MM.1S (cell line): ENCODE data around the gene TSPAN15.

ENCODE experiments used
- DNase-seq: peaks from one replicate; pipeline ENCODE4 v3.0.0-alpha.2; 2015
- H2AFZ ChIP-seq: fragments of 300-600 bp; sonication (generic); 2 replicates; pipeline ENCODE4 v1.6.0; 2016; ENCODE audit warnings: antibody characterized with exemption, low read length
- H3F3A ChIP-seq: fragments of 300-600 bp; sonication (generic); 2 replicates; pipeline ENCODE4 v1.6.1; 2016; ENCODE audit warnings: mild to moderate bottlenecking, antibody characterized with exemption, low read length, moderate library complexity, mixed read lengths; ENCODE audit not compliant: insufficient read depth
- H3K27ac ChIP-seq: fragments of 300-600 bp; sonication (generic); 2 replicates; pipeline ENCODE4 v1.5.1; 2016; ENCODE audit warnings: mild to moderate bottlenecking, low read length
- H3K27me3 ChIP-seq: fragments of 300-600 bp; sonication (generic); replicated peaks from 2 replicates; pipeline ENCODE4 v1.6.0; 2016; ENCODE audit warnings: low read length; ENCODE audit not compliant: insufficient read depth
- H3K36me3 ChIP-seq: fragments of 300-600 bp; sonication (generic); replicated peaks from 2 replicates; pipeline ENCODE4 v1.6.1; 2016; ENCODE audit warnings: mild to moderate bottlenecking, low read length, mixed read lengths; ENCODE audit not compliant: insufficient read depth
- H3K4me1 ChIP-seq: fragments of 300-600 bp; sonication (generic); 2 replicates; pipeline ENCODE4 v1.6.1; 2016; ENCODE audit warnings: low read length, mixed read lengths
- H3K4me2 ChIP-seq: fragments of 300-600 bp; sonication (generic); 2 replicates; pipeline ENCODE4 v1.6.0; 2016; ENCODE audit warnings: low read depth, low read length
- H3K4me3 ChIP-seq: fragments of 300-600 bp; sonication (generic); 2 replicates; pipeline ENCODE4 v1.5.1; 2016; ENCODE audit warnings: low read length, mixed read lengths
- H3K79me2 ChIP-seq: fragments of 300-600 bp; sonication (generic); 2 replicates; pipeline ENCODE4 v1.6.1; 2016; ENCODE audit warnings: mixed run types, low read length, mixed read lengths
- H3K9ac ChIP-seq: fragments of 300-600 bp; sonication (generic); 2 replicates; pipeline ENCODE4 v1.6.1; 2016; ENCODE audit warnings: low read length, mixed read lengths
- H3K9me2 ChIP-seq: fragments of 300-600 bp; sonication (generic); replicated peaks from 2 replicates; pipeline ENCODE4 v1.6.1; 2016; ENCODE audit warnings: mild to moderate bottlenecking, low read length, mixed read lengths; ENCODE audit not compliant: insufficient read depth
- H3K9me3 ChIP-seq: fragments of 300-600 bp; sonication (generic); replicated peaks from 2 replicates; pipeline ENCODE4 v1.6.1; 2016; ENCODE audit warnings: mild to moderate bottlenecking, low read length, mixed read lengths; ENCODE audit not compliant: insufficient read depth
- H4K20me1 ChIP-seq: fragments of 300-600 bp; sonication (generic); 2 replicates; pipeline ENCODE4 v1.6.1; 2016; ENCODE audit warnings: mild to moderate bottlenecking, low read length, moderate library complexity, mixed read lengths; ENCODE audit not compliant: insufficient read depth
- EZH2 ChIP-seq: fragments of 300-600 bp; sonication (generic); optimal IDR thresholded peaks from 2 replicates; pipeline ENCODE3; 2017; ENCODE audit warnings: low read depth, mild to moderate bottlenecking, antibody characterized with exemption, low read length, mixed read lengths
- EZH2phosphoT487 ChIP-seq: fragments of 300-600 bp; sonication (generic); IDR thresholded peaks from 2 replicates; pipeline ENCODE4 v1.6.1; 2018; ENCODE audit warnings: antibody characterized with exemption, low read length
- TF ChIP-seq, protein P1 (sequence below): fragments of 300-600 bp; sonication (generic); IDR thresholded peaks from 2 replicates; pipeline ENCODE4 v1.5.1; 2016; ENCODE audit warnings: antibody characterized with exemption, low read length, mixed read lengths

TSPAN15 gene

DNA sequence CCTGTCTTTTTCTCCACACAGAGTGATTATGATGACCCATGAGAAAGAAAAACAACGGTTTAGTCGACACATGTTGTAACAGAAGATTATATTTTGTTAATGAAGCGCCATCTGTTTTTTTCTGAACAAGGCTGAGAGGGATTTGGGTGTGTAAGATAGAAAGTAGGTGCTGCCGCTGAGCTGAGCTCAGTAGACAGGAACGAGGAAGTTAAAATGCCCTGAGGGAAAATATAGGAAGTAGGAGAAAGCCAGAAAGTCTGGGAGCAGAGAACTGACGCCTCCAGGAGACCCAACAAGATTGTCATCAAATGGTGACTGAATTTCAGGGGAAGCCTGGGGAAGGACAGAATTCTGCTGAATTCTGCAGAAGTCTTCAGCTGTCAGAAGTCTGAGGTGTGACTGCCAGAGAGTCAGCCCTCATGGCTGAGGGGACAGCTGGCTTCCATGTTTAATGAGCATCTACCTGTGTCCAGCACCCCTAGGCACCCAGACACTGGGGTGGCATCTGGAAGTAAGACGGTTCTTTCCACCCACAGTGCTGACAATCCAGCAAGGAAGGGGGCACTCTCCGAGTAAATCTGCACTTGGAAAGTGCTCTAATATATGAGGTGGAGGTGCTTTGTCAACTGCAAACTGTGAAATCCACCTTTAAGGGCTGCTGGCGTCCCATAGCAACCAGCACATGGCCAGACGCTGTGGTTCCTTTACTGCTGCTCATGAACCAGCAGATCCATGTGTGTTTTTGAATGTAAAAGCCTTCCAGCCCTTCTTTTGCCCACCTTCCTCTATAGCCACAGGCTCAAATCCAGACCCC lies 12.5 kb upstream of the TSPAN15 start:
- Histone ChIP-seq H3K9me3 (no peaks in the 10 kb centered on the region), H3K9me2 (no peaks in the 10 kb centered on the region), H3K4me3 (no peak overlapping the region), H3K4me2 (no peak overlapping the region), H3K4me1 (no peaks in the 10 kb centered on the region), H3K79me2 (no peaks in the 10 kb centered on the region), H3K27ac (no peak overlapping the region), H3F3A (no peaks in the 10 kb centered on the region), H3K36me3 (no peaks in the 10 kb centered on the region), H3K27me3 (peaks cover 15% of the 10 kb centered on the region), H2AFZ (no peak overlapping the region), H3K9ac (no peak overlapping the region), H4K20me1 (no peaks in the 10 kb centered on the region)
- no peak for DNase-seq
- no peak for TF ChIP-seq EZH2
- TF ChIP-seq, protein P1, sequence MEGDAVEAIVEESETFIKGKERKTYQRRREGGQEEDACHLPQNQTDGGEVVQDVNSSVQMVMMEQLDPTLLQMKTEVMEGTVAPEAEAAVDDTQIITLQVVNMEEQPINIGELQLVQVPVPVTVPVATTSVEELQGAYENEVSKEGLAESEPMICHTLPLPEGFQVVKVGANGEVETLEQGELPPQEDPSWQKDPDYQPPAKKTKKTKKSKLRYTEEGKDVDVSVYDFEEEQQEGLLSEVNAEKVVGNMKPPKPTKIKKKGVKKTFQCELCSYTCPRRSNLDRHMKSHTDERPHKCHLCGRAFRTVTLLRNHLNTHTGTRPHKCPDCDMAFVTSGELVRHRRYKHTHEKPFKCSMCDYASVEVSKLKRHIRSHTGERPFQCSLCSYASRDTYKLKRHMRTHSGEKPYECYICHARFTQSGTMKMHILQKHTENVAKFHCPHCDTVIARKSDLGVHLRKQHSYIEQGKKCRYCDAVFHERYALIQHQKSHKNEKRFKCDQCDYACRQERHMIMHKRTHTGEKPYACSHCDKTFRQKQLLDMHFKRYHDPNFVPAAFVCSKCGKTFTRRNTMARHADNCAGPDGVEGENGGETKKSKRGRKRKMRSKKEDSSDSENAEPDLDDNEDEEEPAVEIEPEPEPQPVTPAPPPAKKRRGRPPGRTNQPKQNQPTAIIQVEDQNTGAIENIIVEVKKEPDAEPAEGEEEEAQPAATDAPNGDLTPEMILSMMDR, result no peak
- no peak for TF ChIP-seq EZH2phosphoT487

- Histone ChIP-seq H3K27ac (no peak overlapping the region), H3K36me3 (no peaks in the 10 kb centered on the region), H3K9me3 (no peaks in the 10 kb centered on the region), H3K79me2 (no peaks in the 10 kb centered on the region), H4K20me1 (no peaks in the 10 kb centered on the region), H2AFZ (no peak overlapping the region), H3K4me2 (no peak overlapping the region), H3K9ac (no peak overlapping the region), H3K9me2 (no peaks in the 10 kb centered on the region), H3K27me3 (peaks cover 15% of the 10 kb centered on the region), H3F3A (no peaks in the 10 kb centered on the region), H3K4me3 (no peak overlapping the region), H3K4me1 (no peaks in the 10 kb centered on the region)
- TF ChIP-seq EZH2phosphoT487 (no peak), EZH2 (no peak)
- TF ChIP-seq, protein P1, result no peak
- no peak for DNase-seq
Measured at GRCh38 chr10:69439350-69439739, 11.9 kb upstream of the TSPAN15 start.

DNA sequence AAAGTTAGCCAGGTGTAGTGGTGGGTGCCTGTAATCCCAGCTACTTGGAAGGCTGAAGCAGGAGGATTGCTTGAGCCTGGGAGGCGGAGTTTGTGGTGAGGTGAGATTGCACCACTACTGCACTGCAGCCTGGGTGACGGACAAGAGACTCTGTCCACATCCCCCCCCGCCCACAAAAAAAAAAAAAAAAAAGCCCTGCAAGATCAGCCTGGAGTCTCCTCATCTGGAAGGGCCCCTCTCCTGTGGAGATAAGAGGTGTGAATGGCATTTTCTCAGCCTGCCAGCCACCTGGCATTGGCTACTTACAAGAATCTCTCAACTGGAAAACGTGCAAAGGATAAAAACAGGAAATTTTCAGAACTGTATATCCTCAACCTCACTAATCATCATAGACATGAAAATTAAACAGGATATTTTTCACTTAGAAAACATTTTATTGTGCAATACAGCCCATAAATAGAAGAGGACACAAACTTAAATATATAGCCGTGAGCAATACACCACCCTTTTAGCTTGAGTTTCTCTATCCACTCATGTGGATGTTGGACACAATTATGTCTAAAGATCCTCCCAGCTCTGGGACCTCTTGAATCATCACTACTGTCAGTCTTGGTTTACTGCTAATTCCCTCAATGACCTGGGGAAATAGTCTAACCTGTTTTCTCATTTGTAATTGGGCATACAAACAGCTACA lies 11.3 kb upstream of the TSPAN15 start:
- H3F3A ChIP-seq, result no peaks in the 10 kb centered on the region
- H4K20me1 ChIP-seq, result no peaks in the 10 kb centered on the region
- H3K27ac ChIP-seq, result no peak overlapping the region
- H3K36me3 ChIP-seq, result no peaks in the 10 kb centered on the region
- TF ChIP-seq, protein P1, result no peak
- TF ChIP-seq EZH2 (no peak), EZH2phosphoT487 (no peak)
- H3K4me3 ChIP-seq, result no peak overlapping the region
- DNase-seq, result no peak
- no peaks in the 10 kb centered on the region for H3K9me3 ChIP-seq
- H3K9me2 ChIP-seq, result no peaks in the 10 kb centered on the region
- peaks cover 15% of the 10 kb centered on the region for H3K27me3 ChIP-seq
- H2AFZ ChIP-seq, result no peak overlapping the region
- H3K79me2 ChIP-seq, result no peaks in the 10 kb centered on the region
- no peak overlapping the region for H3K4me2 ChIP-seq
- H3K4me1 ChIP-seq, result no peaks in the 10 kb centered on the region
- H3K9ac ChIP-seq, result no peak overlapping the region
